Brain microvascular endothelial cell (primary cell): ENCODE results near the gene SSH2.

Source experiments
- DNase-seq: peaks from one replicate; pipeline ENCODE4 v3.0.0-alpha.2; 2020
- H3K27ac ChIP-seq: fragments of 250-450 bp; sonication (Bioruptor Pico); 2 replicates; pipeline ENCODE4 v1.5.1; 2020; ENCODE audit warnings: mild to moderate bottlenecking, moderate library complexity
- H3K27me3 ChIP-seq: fragments of 250-450 bp; sonication (Bioruptor Pico); replicated peaks from 2 replicates; pipeline ENCODE4 v1.5.1; 2020; ENCODE audit warnings: mild to moderate bottlenecking
- H3K36me3 ChIP-seq: fragments of 250-450 bp; sonication (Bioruptor Pico); replicated peaks from 2 replicates; pipeline ENCODE4 v1.5.1; 2020; ENCODE audit warnings: mild to moderate bottlenecking
- H3K4me3 ChIP-seq: 2 replicates; pipeline ENCODE4 v1.5.1; 2011; ENCODE audit warnings: low read depth, mild to moderate bottlenecking, control low read depth, low read length, moderate library complexity
- CTCF ChIP-seq: IDR thresholded peaks from 2 replicates; pipeline ENCODE4 v1.5.1; 2011; ENCODE audit warnings: low read depth, mild to moderate bottlenecking, moderate library complexity, low read length, control low read depth, inconsistent platforms; ENCODE audit errors: missing control alignments
- in situ Hi-C: cut with HindIII; loops from 2 replicates; pipeline ENCODE4 v1.10.0; 2017; ENCODE audit warnings: low sequenced_read_pairs, low pct_ligation_motif_present

SSH2 gene

GRCh38 chr17:29740017-29740416, 190.0 kb downstream of the SSH2 start:
- in situ Hi-C loops, result no loop called here
- no peak for TF ChIP-seq CTCF
- H3K4me3 ChIP-seq, result no peak overlapping the region
- no peak for DNase-seq
- no peak overlapping the region for H3K27ac ChIP-seq
- H3K36me3 ChIP-seq, result no peaks in the 10 kb centered on the region
- no peaks in the 10 kb centered on the region for H3K27me3 ChIP-seq

- DNase-seq, result no peak
- Histone ChIP-seq H3K27ac (no peak overlapping the region), H3K4me3 (no peak overlapping the region), H3K36me3 (no peaks in the 10 kb centered on the region), H3K27me3 (no peaks in the 10 kb centered on the region)
- in situ Hi-C loops, result no loop called here
- TF ChIP-seq CTCF, result no peak
These were observed 195.4 kb downstream of the SSH2 start for GRCh38 chr17:29734640-29735039.

GRCh38 chr17:29733166-29733565, 196.9 kb downstream of the SSH2 start:
- H3K27ac ChIP-seq, result peak overlapping the region; percentile 25
- in situ Hi-C loops, result no loop called here

GRCh38 chr17:29732613-29733012, 197.4 kb downstream of the SSH2 start:
- Histone ChIP-seq H3K4me3 (no peak overlapping the region), H3K36me3 (no peaks in the 10 kb centered on the region), H3K27me3 (no peaks in the 10 kb centered on the region), H3K27ac (peak overlapping the region; percentile 25)
- in situ Hi-C loops, result no loop called here
- no peak for TF ChIP-seq CTCF
- DNase-seq, result peak; percentile 28

More at GRCh38 chr17:29733166-29733565, 196.9 kb downstream of the SSH2 start:
- Histone ChIP-seq H3K27me3 (no peaks in the 10 kb centered on the region), H3K4me3 (no peak overlapping the region), H3K36me3 (no peaks in the 10 kb centered on the region)
- DNase-seq, result no peak
- no peak for TF ChIP-seq CTCF

- H3K27ac ChIP-seq, result no peak overlapping the region
- no peak for DNase-seq
- H3K36me3 ChIP-seq, result no peaks in the 10 kb centered on the region
- no peaks in the 10 kb centered on the region for H3K27me3 ChIP-seq
- in situ Hi-C loops, result no loop called here
- TF ChIP-seq CTCF, result no peak
- H3K4me3 ChIP-seq, result no peak overlapping the region
These were observed 197.8 kb downstream of the SSH2 start for GRCh38 chr17:29732209-29732608.

- Histone ChIP-seq H3K27ac (no peak overlapping the region), H3K4me3 (no peak overlapping the region), H3K36me3 (no peaks in the 10 kb centered on the region), H3K27me3 (no peaks in the 10 kb centered on the region)
- in situ Hi-C loops, result no loop called here
- no peak for TF ChIP-seq CTCF
- DNase-seq, result no peak
These were observed 198.5 kb downstream of the SSH2 start for GRCh38 chr17:29731589-29731929.
